ENCODE data around the gene DPEP2. TPM values are rescaled to one million over a fixed set of nuclear protein-coding genes. Genes with fewer than 3 reads are reported as not detected.
"Not testable (repeated sequence)": the region's sequence is repeated elsewhere in the genome, so short reads cannot be mapped to it uniquely, and the experiment has no call there.

Gene DPEP2, protein sequence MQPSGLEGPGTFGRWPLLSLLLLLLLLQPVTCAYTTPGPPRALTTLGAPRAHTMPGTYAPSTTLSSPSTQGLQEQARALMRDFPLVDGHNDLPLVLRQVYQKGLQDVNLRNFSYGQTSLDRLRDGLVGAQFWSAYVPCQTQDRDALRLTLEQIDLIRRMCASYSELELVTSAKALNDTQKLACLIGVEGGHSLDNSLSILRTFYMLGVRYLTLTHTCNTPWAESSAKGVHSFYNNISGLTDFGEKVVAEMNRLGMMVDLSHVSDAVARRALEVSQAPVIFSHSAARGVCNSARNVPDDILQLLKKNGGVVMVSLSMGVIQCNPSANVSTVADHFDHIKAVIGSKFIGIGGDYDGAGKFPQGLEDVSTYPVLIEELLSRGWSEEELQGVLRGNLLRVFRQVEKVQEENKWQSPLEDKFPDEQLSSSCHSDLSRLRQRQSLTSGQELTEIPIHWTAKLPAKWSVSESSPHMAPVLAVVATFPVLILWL
- 100 to 1,000 TPM in 1 of 6 donors, 10 to 100 TPM in 5; 57.3 to 125 (median 75.1) TPM for polyA plus RNA-seq (ENCODE audit: low read depth in 6 of 6)

- H3K9me3 Mint-ChIP-seq, H3K36me3 Mint-ChIP-seq, H3K27me3 Mint-ChIP-seq: not testable (repeated sequence)
- Mint-ChIP-seq H3K27ac (peak within 1 kb of the TSS; percentile 90 to 98 (median 96)), H3K4me3 (peak within 1 kb of the TSS; percentile 86 to 98 (median 94)), H3K4me1 (peaks cover 39 to 79% (median 70%) of the 10 kb centered on the region in 3 donors)
- DNase-seq: peak; percentile 72
- peak; percentile 88 to 91 for ATAC-seq (ENCODE audit: low read depth in 2 of 2)
These were observed at the start of gene DPEP2 for GRCh38 chr16:67998779-67999688. Gene DPEP2 (minus strand): TSS chr16:67999484. CDS start chr16:67993212, 6,272 bp downstream.

DNA sequence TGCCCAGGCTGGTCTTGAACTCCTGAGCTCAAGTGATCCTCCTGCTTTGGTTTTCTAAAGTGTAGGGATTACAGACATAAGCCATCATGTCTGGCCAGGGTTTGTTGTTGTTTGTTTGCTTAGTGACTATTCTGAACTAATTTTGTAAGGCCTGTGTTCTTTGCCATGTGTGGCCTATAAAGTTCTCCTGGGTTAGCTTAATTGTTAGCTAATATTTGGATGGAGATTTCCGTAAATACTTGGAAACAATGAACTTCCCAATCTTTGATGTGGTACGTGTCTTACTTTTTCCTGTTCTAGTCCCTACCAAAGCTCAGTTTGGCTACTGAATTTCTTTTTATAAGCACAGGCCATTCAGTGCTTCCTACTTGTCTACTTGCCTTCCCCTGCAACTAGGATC lies 48.7 kb upstream of the DPEP2 start:
- Mint-ChIP-seq H3K4me1 (peaks cover 18 to 52% (median 36%) of the 10 kb centered on the region in 3 donors), H3K36me3 (peaks cover 0 to 4% of the 10 kb centered on the region in 2 donors), H3K27ac (peak overlapping the region in 4 of 6 donors; percentile 10 to 93 (median 50)), H3K9me3 (no peaks in the 10 kb centered on the region), H3K27me3 (no peaks in the 10 kb centered on the region), H3K4me3 (no peak overlapping the region)
- no peak for DNase-seq
- no peak for ATAC-seq (ENCODE audit: low read depth in 2 of 2)

- Mint-ChIP-seq H3K4me3 (peak overlapping the region in 1 of 8 donors; percentile 70), H3K9me3 (no peaks in the 10 kb centered on the region), H3K27me3 (no peaks in the 10 kb centered on the region), H3K27ac (peak overlapping the region in 3 of 6 donors; percentile 51 to 77 (median 76)), H3K4me1 (peaks cover 25 to 55% (median 42%) of the 10 kb centered on the region in 3 donors), H3K36me3 (peaks cover 0 to 4% of the 10 kb centered on the region in 2 donors)
- ATAC-seq (ENCODE audit: low read depth in 2 of 2) (no peak), DNase-seq (no peak)
These were observed 46.8 kb upstream of the DPEP2 start for GRCh38 chr16:68046106-68046505.

DNA sequence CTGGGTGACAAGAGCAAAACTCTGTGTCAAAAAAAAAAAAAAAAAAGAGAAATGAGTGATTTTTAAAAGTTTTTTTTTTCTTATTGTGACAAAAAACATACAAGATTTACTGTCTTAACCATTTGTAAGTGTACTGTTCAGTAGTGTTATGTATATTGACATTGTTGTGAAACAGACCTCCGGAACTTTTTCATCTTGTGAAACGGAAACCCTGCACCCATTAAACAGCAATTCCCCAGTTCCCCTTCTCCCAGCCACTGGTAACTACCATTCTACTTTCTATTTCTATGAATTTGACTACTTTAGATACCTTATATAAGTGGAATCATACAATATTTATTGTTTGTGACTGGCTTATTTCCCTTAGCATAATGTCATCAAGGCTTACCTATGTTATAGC lies 42.5 kb upstream of the DPEP2 start:
- no peak for ATAC-seq (ENCODE audit: low read depth in 2 of 2)
- no peak for DNase-seq
- no peaks in the 10 kb centered on the region for H3K27me3 Mint-ChIP-seq
- peaks cover 0 to 8% of the 10 kb centered on the region in 2 donors for H3K36me3 Mint-ChIP-seq
- peak overlapping the region in 2 of 8 donors; percentile 9 to 42 for H3K4me3 Mint-ChIP-seq
- H3K9me3 Mint-ChIP-seq: no peaks in the 10 kb centered on the region
- peak overlapping the region in 3 of 6 donors; percentile 6 to 72 (median 49) for H3K27ac Mint-ChIP-seq
- peaks cover 31 to 67% (median 57%) of the 10 kb centered on the region in 3 donors for H3K4me1 Mint-ChIP-seq

DNA sequence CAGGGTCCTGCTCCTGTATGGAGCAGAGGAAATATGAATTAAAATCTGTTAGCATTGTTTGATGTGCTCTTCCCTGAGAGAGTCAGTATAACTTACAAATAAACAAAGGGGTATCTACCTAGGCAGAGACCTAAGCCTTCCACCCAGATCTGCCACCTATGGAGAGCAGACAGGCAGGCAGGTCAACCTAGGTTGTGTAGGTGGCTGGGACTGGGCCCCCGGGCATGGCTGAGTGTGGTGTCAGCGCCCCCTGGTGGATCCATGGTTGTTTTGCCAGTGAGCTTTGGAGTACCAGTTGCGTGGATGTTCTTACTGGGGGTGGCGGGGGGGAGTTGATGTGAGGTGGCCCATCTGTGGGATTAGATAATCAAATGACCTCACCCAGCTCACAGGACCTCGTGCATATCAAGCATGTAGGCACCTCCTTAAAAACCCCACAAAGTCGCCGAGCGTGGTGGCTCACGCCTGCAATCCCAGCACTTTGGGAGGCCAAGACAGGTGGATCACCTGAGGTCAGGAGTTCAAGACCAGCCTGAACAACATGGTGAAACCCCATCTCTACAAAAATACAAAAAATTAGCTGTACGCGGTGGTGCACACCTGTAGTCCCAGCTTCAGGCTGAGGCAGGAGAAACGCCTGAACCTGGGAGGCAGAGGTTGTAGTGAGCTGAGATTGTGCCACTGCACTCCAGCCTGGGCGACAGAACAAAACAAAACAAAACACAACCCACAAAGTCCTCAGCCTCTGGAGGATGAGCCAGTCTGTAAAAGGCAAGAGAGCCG lies 41.4 kb upstream of the DPEP2 start:
- peak; percentile 85 for DNase-seq
- H3K36me3 Mint-ChIP-seq: peaks cover 0 to 4% of the 10 kb centered on the region in 2 donors
- peak overlapping the region; percentile 76 to 97 (median 88) for H3K4me3 Mint-ChIP-seq
- ATAC-seq (ENCODE audit: low read depth in 2 of 2): peak; percentile 82 to 83
- no peaks in the 10 kb centered on the region for H3K9me3 Mint-ChIP-seq
- peak overlapping the region; percentile 36 to 94 (median 76) for H3K27ac Mint-ChIP-seq
- no peaks in the 10 kb centered on the region for H3K27me3 Mint-ChIP-seq
- H3K4me1 Mint-ChIP-seq: peaks cover 30 to 66% (median 54%) of the 10 kb centered on the region in 3 donors

- Mint-ChIP-seq H3K27me3 (no peaks in the 10 kb centered on the region), H3K27ac (peak overlapping the region; percentile 68 to 98 (median 96)), H3K36me3 (peaks cover 0 to 4% of the 10 kb centered on the region in 2 donors), H3K9me3 (no peaks in the 10 kb centered on the region), H3K4me1 (peaks cover 32 to 53% (median 47%) of the 10 kb centered on the region in 3 donors), H3K4me3 (peak overlapping the region; percentile 88 to 97 (median 95))
- DNase-seq (peak; percentile 58), ATAC-seq (ENCODE audit: low read depth in 2 of 2) (peak; percentile 65 to 67)
These were observed 38.7 kb upstream of the DPEP2 start for GRCh38 chr16:68037841-68038597.

DNA sequence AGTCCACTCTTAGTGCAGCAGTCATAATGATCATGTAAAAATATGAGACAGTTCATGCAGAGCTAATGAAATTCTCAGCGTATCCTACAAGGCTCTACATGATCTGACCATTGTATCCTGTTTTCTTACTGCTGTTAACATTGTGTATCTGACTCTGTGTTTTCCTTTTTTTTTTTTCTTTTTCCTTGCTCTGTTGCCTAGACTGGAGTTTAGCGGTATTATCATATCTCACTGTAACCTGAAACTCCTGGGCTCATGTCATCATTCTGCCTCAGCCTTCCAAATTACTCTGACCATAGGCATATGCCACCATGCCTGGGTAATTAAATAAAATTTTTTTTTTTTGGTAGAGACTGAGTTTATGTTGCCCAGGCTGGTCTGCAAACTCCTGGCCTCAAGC lies 35.9 kb upstream of the DPEP2 start:
- Mint-ChIP-seq H3K9me3 (peaks cover 0 to 1% (median 0%) of the 10 kb centered on the region in 7 donors), H3K27me3 (no peaks in the 10 kb centered on the region), H3K4me1 (peaks cover 30 to 40% (median 39%) of the 10 kb centered on the region in 3 donors), H3K27ac (no peak overlapping the region), H3K4me3 (no peak overlapping the region), H3K36me3 (peaks cover 0 to 4% of the 10 kb centered on the region in 2 donors)
- no peak for ATAC-seq (ENCODE audit: low read depth in 2 of 2)
- DNase-seq: no peak

DNA sequence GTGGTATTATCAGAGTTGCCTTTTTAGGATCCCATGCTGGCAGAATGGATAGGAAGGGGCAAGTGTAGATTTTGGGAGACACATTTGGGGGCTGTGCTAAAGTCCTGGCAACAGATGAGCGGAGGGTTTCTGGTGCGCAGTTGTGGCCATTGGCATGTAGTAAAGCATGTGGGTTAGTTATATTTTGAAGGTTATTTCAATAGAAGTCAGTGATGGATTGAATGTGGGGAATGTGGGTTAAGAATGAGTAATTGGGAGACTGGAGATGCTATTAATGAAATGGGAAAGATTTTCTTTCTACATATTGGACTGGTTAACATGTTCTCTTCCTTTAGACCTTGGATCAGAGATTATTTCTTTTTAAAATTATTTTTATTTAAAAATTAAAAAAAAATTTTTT lies 33.8 kb upstream of the DPEP2 start:
- DNase-seq: no peak
- Mint-ChIP-seq H3K4me1 (peaks cover 19 to 23% (median 23%) of the 10 kb centered on the region in 3 donors), H3K27ac (no peak overlapping the region), H3K36me3 (no peaks in the 10 kb centered on the region), H3K27me3 (no peaks in the 10 kb centered on the region), H3K4me3 (peak overlapping the region in 1 of 8 donors; percentile 36), H3K9me3 (peaks cover 0 to 1% (median 0%) of the 10 kb centered on the region in 7 donors)
- ATAC-seq (ENCODE audit: low read depth in 2 of 2): no peak

DNA sequence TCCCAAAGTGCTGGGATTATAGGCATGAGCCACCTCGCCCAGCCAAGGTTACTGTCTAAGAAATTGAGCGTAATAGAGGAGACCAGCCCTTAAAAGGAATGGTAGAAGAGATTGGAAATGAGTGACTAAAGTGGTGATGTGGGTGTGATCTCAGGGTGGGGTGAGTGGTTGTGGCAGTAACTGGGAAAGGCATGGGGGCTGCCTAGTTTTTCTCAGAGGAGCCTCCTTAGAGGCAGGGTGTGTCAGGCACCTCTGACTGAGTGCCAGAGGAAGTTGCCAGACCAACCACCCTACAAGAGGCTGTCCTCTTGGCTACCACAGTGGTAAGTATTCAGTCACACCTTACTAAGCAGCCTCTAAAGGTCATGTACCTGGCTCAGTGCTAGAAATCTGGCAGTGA lies 32.7 kb upstream of the DPEP2 start:
- H3K27ac Mint-ChIP-seq: no peak overlapping the region
- peaks cover 0 to 1% (median 0%) of the 10 kb centered on the region in 7 donors for H3K9me3 Mint-ChIP-seq
- H3K4me3 Mint-ChIP-seq: peak overlapping the region in 1 of 8 donors; percentile 53
- ATAC-seq (ENCODE audit: low read depth in 2 of 2) (no peak), DNase-seq (no peak)
- peaks cover 7% of the 10 kb centered on the region in 2 donors for H3K36me3 Mint-ChIP-seq
- H3K4me1 Mint-ChIP-seq: peaks cover 14 to 23% (median 21%) of the 10 kb centered on the region in 3 donors
- H3K27me3 Mint-ChIP-seq: no peaks in the 10 kb centered on the region

DNA sequence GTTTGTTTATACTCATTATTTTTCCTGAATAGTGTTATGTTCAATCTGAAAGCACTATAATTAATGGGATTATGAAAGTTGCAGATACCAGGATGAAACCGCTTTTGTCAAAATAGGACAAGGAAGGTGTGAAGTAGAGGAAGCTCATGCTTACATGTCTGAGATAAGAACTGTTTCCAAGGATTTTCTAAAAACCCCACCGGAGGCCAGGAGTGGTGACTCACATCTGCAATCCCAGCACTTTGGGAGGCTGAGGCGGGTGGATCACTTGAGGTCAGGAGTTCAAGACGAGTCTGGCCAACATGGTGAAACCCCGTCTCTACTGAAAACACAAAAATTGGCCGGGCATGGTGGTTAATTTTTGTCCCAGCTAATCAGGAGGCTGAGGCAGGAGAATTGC lies 30.8 kb upstream of the DPEP2 start:
- peaks cover 9 to 18% (median 16%) of the 10 kb centered on the region in 3 donors for H3K4me1 Mint-ChIP-seq
- H3K4me3 Mint-ChIP-seq; H3K9me3 Mint-ChIP-seq; H3K27me3 Mint-ChIP-seq; H3K36me3 Mint-ChIP-seq; H3K27ac Mint-ChIP-seq; ATAC-seq (ENCODE audit: low read depth in 2 of 2); DNase-seq: not testable (repeated sequence)

DNA sequence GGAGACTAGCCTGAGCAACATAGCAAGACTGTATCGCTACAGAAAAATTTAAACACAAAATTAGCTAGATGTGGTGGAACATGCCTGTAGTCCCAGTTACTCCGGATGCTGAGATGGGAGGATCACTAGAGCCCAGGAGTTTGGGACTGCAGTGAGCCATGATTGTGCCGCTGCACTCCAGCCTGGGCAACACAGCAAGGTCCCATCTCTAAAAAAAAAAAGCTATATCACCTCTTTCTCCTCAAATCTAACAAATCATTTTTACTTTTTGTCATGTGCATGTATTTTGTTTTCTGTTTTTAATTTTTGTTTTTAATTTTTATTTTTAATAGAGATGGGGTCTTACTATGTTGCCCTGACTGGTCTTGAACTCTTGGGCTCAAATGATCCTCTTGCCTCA lies 29.7 kb upstream of the DPEP2 start:
- peaks cover 7% of the 10 kb centered on the region in 2 donors for H3K36me3 Mint-ChIP-seq
- H3K27me3 Mint-ChIP-seq: no peaks in the 10 kb centered on the region
- peaks cover 0 to 1% (median 0%) of the 10 kb centered on the region in 7 donors for H3K9me3 Mint-ChIP-seq
- DNase-seq (no peak), ATAC-seq (ENCODE audit: low read depth in 2 of 2) (no peak)
- H3K27ac Mint-ChIP-seq: peak overlapping the region in 1 of 6 donors; percentile 59
- H3K4me3 Mint-ChIP-seq: no peak overlapping the region
- H3K4me1 Mint-ChIP-seq: peaks cover 10 to 27% (median 18%) of the 10 kb centered on the region in 3 donors

Data from naive B cell (primary cell).